GM20431 (cell line): ENCODE data around the gene KRTAP12-4.
"Not testable (repeated sequence)": the region's sequence is repeated elsewhere in the genome, so short reads cannot be mapped to it uniquely, and the experiment has no call there.

ENCODE experiments used
- in situ Hi-C: fragments of 300-500 bp; cut with MseI, MboI; formaldehyde crosslinking; loops from one replicate; pipeline ENCODE4 v1.15.0; 2020; ENCODE audit warnings: low sequenced_read_pairs; ENCODE audit not compliant: unreplicated experiment

Gene KRTAP12-4

GRCh38 chr21:44614961-44615391 lies 39.5 kb downstream of the KRTAP12-4 start:
- in situ Hi-C loops = no loop called here

GRCh38 chr21:44614161-44614631 lies 40.3 kb downstream of the KRTAP12-4 start:
- in situ Hi-C loops = no loop called here

- in situ Hi-C loops = no loop called here
Measured at GRCh38 chr21:44613386-44614155, 40.9 kb downstream of the KRTAP12-4 start.

GRCh38 chr21:44612669-44613229 lies 41.7 kb downstream of the KRTAP12-4 start:
- in situ Hi-C loops = no loop called here

GRCh38 chr21:44612029-44612486 lies 42.4 kb downstream of the KRTAP12-4 start, which contains the start of gene KRTAP10-8:
Gene KRTAP10-8 (plus strand): TSS chr21:44612079. CDS start chr21:44612101, 22 bp downstream.
- in situ Hi-C loops = no loop called here

- in situ Hi-C loops = no loop called here
Measured at GRCh38 chr21:44611551-44611950, 42.9 kb downstream of the KRTAP12-4 start.

- in situ Hi-C loops = not testable (repeated sequence)
Measured at GRCh38 chr21:44610157-44610843, 44.2 kb downstream of the KRTAP12-4 start.

- in situ Hi-C loops = no loop called here
Measured at GRCh38 chr21:44609193-44609592, 45.3 kb downstream of the KRTAP12-4 start.

- in situ Hi-C loops = no loop called here
Measured at GRCh38 chr21:44606495-44606894, 48.0 kb downstream of the KRTAP12-4 start.
